Measurements from ENCODE around the gene NEMP2. TPM values are rescaled to one million over a fixed set of nuclear protein-coding genes. Genes with fewer than 3 reads are reported as not detected.

Gene NEMP2
- total RNA-seq, 1 experiment from 2014 or later: 12.0 TPM

DNA sequence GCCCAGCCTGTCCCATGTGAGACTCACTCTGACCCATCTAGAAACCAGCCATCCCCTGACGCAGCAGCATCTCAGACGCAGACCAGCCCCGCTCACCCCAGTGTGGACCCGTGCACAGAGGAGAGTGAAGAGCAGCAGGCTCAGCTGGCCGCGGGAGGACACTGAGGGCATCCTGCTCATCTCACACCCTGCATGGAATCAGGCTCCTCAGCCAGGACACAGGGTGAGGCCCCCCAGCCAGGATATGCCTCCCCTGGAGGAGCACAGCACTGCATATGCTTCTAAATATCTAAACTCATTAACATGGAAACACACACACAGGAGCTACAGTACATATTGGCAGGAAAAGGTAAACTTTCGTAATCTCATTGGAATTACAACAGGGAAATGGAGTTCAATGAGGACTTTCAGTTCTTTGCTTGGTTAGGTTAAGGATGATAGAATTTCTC, 34.4 kb downstream of the NEMP2 start:
- intact Hi-C loops (cut with micrococcal nuclease; ENCODE audit: unreplicated experiment) (loop anchor here (10.0 kb wide), 1 partner anchor 405 kb away; no protein-coding TSS in a partner anchor), in situ Hi-C loops (cut with HindIII; ENCODE audit: low pct_unique_long_range_greater_than_20kb, low sequenced_read_pairs) (no loop called here)
- ChIA-PET CTCF (no interaction called here), POLR2A (interaction anchor here (0.7 kb wide), 1 partner anchor 162 kb away, joined by 5 read pairs; no protein-coding TSS in a partner anchor)
- ATAC-seq: no peak
- no peaks in the 10 kb centered on the region for H3K9me3 ChIP-seq (ENCODE audit: control insufficient read depth, insufficient read depth, low read depth, low read length)
- no peak for DNase-seq (ENCODE audit: low read depth, low spot score)
- H3K27me3 ChIP-seq (ENCODE audit: control insufficient read depth, insufficient read depth, low read length): no peaks in the 10 kb centered on the region
- no peaks in the 10 kb centered on the region for H3K4me1 ChIP-seq (ENCODE audit: control insufficient read depth, insufficient read depth, low read length)
- TF ChIP-seq, protein P1, sequence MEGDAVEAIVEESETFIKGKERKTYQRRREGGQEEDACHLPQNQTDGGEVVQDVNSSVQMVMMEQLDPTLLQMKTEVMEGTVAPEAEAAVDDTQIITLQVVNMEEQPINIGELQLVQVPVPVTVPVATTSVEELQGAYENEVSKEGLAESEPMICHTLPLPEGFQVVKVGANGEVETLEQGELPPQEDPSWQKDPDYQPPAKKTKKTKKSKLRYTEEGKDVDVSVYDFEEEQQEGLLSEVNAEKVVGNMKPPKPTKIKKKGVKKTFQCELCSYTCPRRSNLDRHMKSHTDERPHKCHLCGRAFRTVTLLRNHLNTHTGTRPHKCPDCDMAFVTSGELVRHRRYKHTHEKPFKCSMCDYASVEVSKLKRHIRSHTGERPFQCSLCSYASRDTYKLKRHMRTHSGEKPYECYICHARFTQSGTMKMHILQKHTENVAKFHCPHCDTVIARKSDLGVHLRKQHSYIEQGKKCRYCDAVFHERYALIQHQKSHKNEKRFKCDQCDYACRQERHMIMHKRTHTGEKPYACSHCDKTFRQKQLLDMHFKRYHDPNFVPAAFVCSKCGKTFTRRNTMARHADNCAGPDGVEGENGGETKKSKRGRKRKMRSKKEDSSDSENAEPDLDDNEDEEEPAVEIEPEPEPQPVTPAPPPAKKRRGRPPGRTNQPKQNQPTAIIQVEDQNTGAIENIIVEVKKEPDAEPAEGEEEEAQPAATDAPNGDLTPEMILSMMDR (IDR thresholded peaks at IDR 0.05): no peak
- TF ChIP-seq, protein P2, sequence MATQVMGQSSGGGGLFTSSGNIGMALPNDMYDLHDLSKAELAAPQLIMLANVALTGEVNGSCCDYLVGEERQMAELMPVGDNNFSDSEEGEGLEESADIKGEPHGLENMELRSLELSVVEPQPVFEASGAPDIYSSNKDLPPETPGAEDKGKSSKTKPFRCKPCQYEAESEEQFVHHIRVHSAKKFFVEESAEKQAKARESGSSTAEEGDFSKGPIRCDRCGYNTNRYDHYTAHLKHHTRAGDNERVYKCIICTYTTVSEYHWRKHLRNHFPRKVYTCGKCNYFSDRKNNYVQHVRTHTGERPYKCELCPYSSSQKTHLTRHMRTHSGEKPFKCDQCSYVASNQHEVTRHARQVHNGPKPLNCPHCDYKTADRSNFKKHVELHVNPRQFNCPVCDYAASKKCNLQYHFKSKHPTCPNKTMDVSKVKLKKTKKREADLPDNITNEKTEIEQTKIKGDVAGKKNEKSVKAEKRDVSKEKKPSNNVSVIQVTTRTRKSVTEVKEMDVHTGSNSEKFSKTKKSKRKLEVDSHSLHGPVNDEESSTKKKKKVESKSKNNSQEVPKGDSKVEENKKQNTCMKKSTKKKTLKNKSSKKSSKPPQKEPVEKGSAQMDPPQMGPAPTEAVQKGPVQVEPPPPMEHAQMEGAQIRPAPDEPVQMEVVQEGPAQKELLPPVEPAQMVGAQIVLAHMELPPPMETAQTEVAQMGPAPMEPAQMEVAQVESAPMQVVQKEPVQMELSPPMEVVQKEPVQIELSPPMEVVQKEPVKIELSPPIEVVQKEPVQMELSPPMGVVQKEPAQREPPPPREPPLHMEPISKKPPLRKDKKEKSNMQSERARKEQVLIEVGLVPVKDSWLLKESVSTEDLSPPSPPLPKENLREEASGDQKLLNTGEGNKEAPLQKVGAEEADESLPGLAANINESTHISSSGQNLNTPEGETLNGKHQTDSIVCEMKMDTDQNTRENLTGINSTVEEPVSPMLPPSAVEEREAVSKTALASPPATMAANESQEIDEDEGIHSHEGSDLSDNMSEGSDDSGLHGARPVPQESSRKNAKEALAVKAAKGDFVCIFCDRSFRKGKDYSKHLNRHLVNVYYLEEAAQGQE (IDR thresholded peaks at IDR 0.05; ENCODE audit: insufficient read depth in 1 of 2, low read depth in 2 of 2, low read length in 1 of 2): no peak
- TF ChIP-seq POLR2AphosphoS5 (IDR thresholded peaks at IDR 0.05; ENCODE audit: low read depth, low read length) (no peak), TCF7L2 (IDR thresholded peaks at IDR 0.05; ENCODE audit: low read depth, low read length) (no peak), SIN3A (IDR thresholded peaks at IDR 0.05; ENCODE audit: borderline replicate concordance, insufficient read depth, low read depth, low read length) (no peak)
- no peak overlapping the region for H3K4me3 ChIP-seq (ENCODE audit: low read depth in 2 of 2, low read length in 2 of 2)
- H3K27ac ChIP-seq (ENCODE audit: low read length): no peak overlapping the region
- BruUV-seq (replicated peaks): no TSS peak
- H3K36me3 ChIP-seq (ENCODE audit: control insufficient read depth, insufficient read depth, low read length): no peaks in the 10 kb centered on the region

DNA sequence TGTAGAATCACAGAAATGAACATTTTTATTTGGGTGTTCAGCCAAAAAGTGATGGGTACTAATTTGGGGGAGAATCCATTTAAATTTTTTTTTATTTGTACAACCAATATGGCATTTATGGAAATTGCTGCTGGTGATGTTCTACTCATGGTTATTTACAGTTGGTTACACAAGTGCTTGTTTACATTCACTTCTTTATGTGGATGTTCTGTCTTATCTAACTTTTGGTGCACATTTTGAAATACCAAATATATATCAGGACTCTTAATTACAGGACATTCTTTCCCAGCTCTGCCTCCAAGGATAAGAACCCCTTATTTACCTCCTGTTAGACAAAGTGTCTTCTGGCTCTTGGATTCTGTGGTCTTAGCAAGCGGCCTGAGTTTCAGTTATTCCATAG, 35.2 kb downstream of the NEMP2 start:
- Histone ChIP-seq H3K4me1 (ENCODE audit: control insufficient read depth, insufficient read depth, low read length) (no peaks in the 10 kb centered on the region), H3K9me3 (ENCODE audit: control insufficient read depth, insufficient read depth, low read depth, low read length) (no peaks in the 10 kb centered on the region), H3K27me3 (ENCODE audit: control insufficient read depth, insufficient read depth, low read length) (no peaks in the 10 kb centered on the region), H3K27ac (ENCODE audit: low read length) (no peak overlapping the region), H3K4me3 (ENCODE audit: low read depth in 2 of 2, low read length in 2 of 2) (no peak overlapping the region), H3K36me3 (ENCODE audit: control insufficient read depth, insufficient read depth, low read length) (no peaks in the 10 kb centered on the region)
- intact Hi-C loops (cut with micrococcal nuclease; ENCODE audit: unreplicated experiment) (no loop called here), in situ Hi-C loops (cut with HindIII; ENCODE audit: low pct_unique_long_range_greater_than_20kb, low sequenced_read_pairs) (no loop called here)
- ChIA-PET CTCF (no interaction called here), POLR2A (no interaction called here)
- BruUV-seq (replicated peaks): no TSS peak
- no peak for ATAC-seq
- TF ChIP-seq SIN3A (IDR thresholded peaks at IDR 0.05; ENCODE audit: borderline replicate concordance, insufficient read depth, low read depth, low read length) (no peak), POLR2AphosphoS5 (IDR thresholded peaks at IDR 0.05; ENCODE audit: low read depth, low read length) (no peak), TCF7L2 (IDR thresholded peaks at IDR 0.05; ENCODE audit: low read depth, low read length) (no peak)
- TF ChIP-seq, protein P2 (IDR thresholded peaks at IDR 0.05; ENCODE audit: insufficient read depth in 1 of 2, low read depth in 2 of 2, low read length in 1 of 2): no peak
- TF ChIP-seq, protein P1 (IDR thresholded peaks at IDR 0.05): no peak
- no peak for DNase-seq (ENCODE audit: low read depth, low spot score)

Measured in Panc1 (cell line).